IMR-90 (cell line): ENCODE measurements around the gene SPRED2. TPM values are rescaled to one million over a fixed set of nuclear protein-coding genes. Genes with fewer than 3 reads are reported as not detected.

Experiments
- ATAC-seq: fragments of 200-7000 bp; cut with Tn5 transposase; 2 replicates; pipeline ENCODE4 v1.9.1; 2020; ENCODE audit warnings: low read depth, mild to moderate bottlenecking, moderate library complexity
- BruUV-seq: library from RNA; stranded (reverse); fragments of 400-500 nt; replicated peaks from 2 replicates; lab custom pipeline; 2021; lab: Mats Ljungman, UMichigan
- CTCF ChIA-PET: fragments of 300-600 bp; formaldehyde crosslinking; extraction: SDS; loops from one replicate; lab custom pipeline; 2021; ENCODE audit warnings: antibody characterized with exemption; lab: Yijun Ruan, JAX
- POLR2A ChIA-PET: fragments of 300-600 bp; sonication (Branson Sonifier 250); formaldehyde crosslinking; loops from one replicate; lab custom pipeline; 2022; ENCODE audit warnings: antibody characterized with exemption; ENCODE audit not compliant: unreplicated experiment; lab: Charles Lee
- DNase-seq: peaks from one replicate; pipeline ENCODE4 v3.0.0; 2013
- H2AFZ ChIP-seq: replicated peaks from 2 replicates; pipeline ENCODE3; 2013; ENCODE audit warnings: low read length, mild to moderate bottlenecking; ENCODE audit not compliant: poor library complexity
- H2AK5ac ChIP-seq: 2 replicates; pipeline ENCODE4 v1.6.1; 2013; ENCODE audit warnings: low read depth, low read length, inconsistent platforms
- H2AK9ac ChIP-seq: replicated peaks from 2 replicates; pipeline ENCODE3; 2013; ENCODE audit warnings: mild to moderate bottlenecking, low read depth, low read length, moderate library complexity; ENCODE audit not compliant: poor library complexity
- H2BK120ac ChIP-seq: 2 replicates; pipeline ENCODE4 v1.6.1; 2013; ENCODE audit warnings: low read depth, low read length, inconsistent platforms
- H2BK15ac ChIP-seq: 3 replicates; pipeline ENCODE4 v1.6.1; 2013; ENCODE audit warnings: low read depth, low read length, inconsistent platforms
- H2BK20ac ChIP-seq: 2 replicates; pipeline ENCODE4 v1.6.1; 2013; ENCODE audit warnings: low read depth, mild to moderate bottlenecking, inconsistent platforms, low read length, moderate library complexity
- H2BK5ac ChIP-seq: 2 replicates; pipeline ENCODE4 v1.6.1; 2013; ENCODE audit warnings: mild to moderate bottlenecking, low read depth, low read length, inconsistent platforms; ENCODE audit not compliant: poor library complexity, severe bottlenecking
- H3K14ac ChIP-seq: replicated peaks from 2 replicates; pipeline ENCODE4 v1.6.1; 2013; ENCODE audit warnings: low read depth, low read length, inconsistent platforms
- H3K18ac ChIP-seq: 2 replicates; pipeline ENCODE4 v1.6.1; 2013; ENCODE audit warnings: low read depth, low read length, control low read depth
- H3K23ac ChIP-seq: 2 replicates; pipeline ENCODE4 v1.6.1; 2013; ENCODE audit warnings: low read depth, low read length, inconsistent platforms
- H3K27ac ChIP-seq: 2 replicates; pipeline ENCODE4 v1.5.1; 2013; ENCODE audit warnings: mild to moderate bottlenecking, control low read depth, low read length; ENCODE audit not compliant: insufficient read depth
- H3K27me3 ChIP-seq: 2 replicates; pipeline ENCODE4 v1.6.1; 2013; ENCODE audit warnings: low read length; ENCODE audit not compliant: control insufficient read depth, insufficient read depth
- H3K36me3 ChIP-seq: 2 replicates; pipeline ENCODE4 v1.6.1; 2013; ENCODE audit warnings: low read length, mixed read lengths; ENCODE audit not compliant: control insufficient read depth, insufficient read depth
- H3K4ac ChIP-seq: 2 replicates; pipeline ENCODE4 v1.6.1; 2013; ENCODE audit warnings: low read depth, low read length, inconsistent platforms
- H3K4me1 ChIP-seq: 2 replicates; pipeline ENCODE4 v1.6.1; 2013; ENCODE audit warnings: low read length, mixed read lengths; ENCODE audit not compliant: control insufficient read depth, insufficient read depth
- H3K4me2 ChIP-seq: 2 replicates; pipeline ENCODE4 v1.6.1; 2013; ENCODE audit warnings: low read depth, mild to moderate bottlenecking, control low read depth, low read length, moderate library complexity
- H3K4me3 ChIP-seq: 2 replicates; pipeline ENCODE4 v1.5.1; 2013; ENCODE audit warnings: low read depth, mild to moderate bottlenecking, control low read depth, low read length, moderate library complexity; ENCODE audit not compliant: insufficient read depth
- H3K56ac ChIP-seq: 2 replicates; pipeline ENCODE4 v1.6.1; 2013; ENCODE audit warnings: low read length, inconsistent platforms; ENCODE audit not compliant: insufficient read depth; ENCODE audit errors: extremely low read depth
- H3K79me1 ChIP-seq, 2 experiments: 2 replicates each; pipeline ENCODE4 v1.6.1; 2013; ENCODE audit warnings: low read length in 2 of 2, inconsistent platforms in 1 of 2, low read depth in 1 of 2
- H3K9ac ChIP-seq: 2 replicates; pipeline ENCODE4 v1.6.1; 2013; ENCODE audit warnings: low read depth, low read length, control low read depth
- H3K9me1 ChIP-seq: 2 replicates; pipeline ENCODE4 v1.6.1; 2013; ENCODE audit warnings: low read length, inconsistent platforms; ENCODE audit not compliant: insufficient read depth
- H3K9me3 ChIP-seq: 2 replicates; pipeline ENCODE4 v1.6.1; 2013; ENCODE audit warnings: low read length; ENCODE audit not compliant: control insufficient read depth, insufficient read depth
- H4K20me1 ChIP-seq: 2 replicates; pipeline ENCODE4 v1.6.1; 2013; ENCODE audit warnings: low read length, inconsistent platforms; ENCODE audit not compliant: insufficient read depth
- H4K5ac ChIP-seq: 2 replicates; pipeline ENCODE4 v1.6.1; 2013; ENCODE audit warnings: mild to moderate bottlenecking, low read depth, low read length, control low read depth
- H4K8ac ChIP-seq, 2 experiments: 2 replicates each; pipeline ENCODE4 v1.6.1; 2013; ENCODE audit warnings: low read depth in 2 of 2, low read length in 2 of 2, control low read depth in 1 of 2, inconsistent platforms in 1 of 2
- H4K91ac ChIP-seq: 2 replicates; pipeline ENCODE4 v1.6.1; 2013; ENCODE audit warnings: low read depth, low read length, inconsistent platforms; ENCODE audit not compliant: insufficient read depth
- BHLHE40 ChIP-seq: fragments of 150-350 bp; IDR thresholded peaks from 2 replicates; pipeline ENCODE4 v1.6.1; 2016; ENCODE audit warnings: mild to moderate bottlenecking, low read depth, low read length
- CEBPB ChIP-seq: IDR thresholded peaks from 2 replicates; pipeline ENCODE4 v1.6.1; 2012; ENCODE audit warnings: low read depth, low read length, improper control_type of control experiment
- CHD1 ChIP-seq: IDR thresholded peaks from 2 replicates; pipeline ENCODE4 v1.6.1; 2012; ENCODE audit warnings: low read depth, low read length, improper control_type of control experiment
- CTCF ChIP-seq: conservative IDR thresholded peaks from 2 replicates; pipeline ENCODE4 v1.5.1; 2012; ENCODE audit warnings: mild to moderate bottlenecking, low read depth, low read length, improper control_type of control experiment
- ELK1 ChIP-seq: fragments of 150-350 bp; IDR thresholded peaks from 2 replicates; pipeline ENCODE4 v1.6.1; 2016; ENCODE audit warnings: low read depth, mild to moderate bottlenecking, low read length, moderate library complexity, borderline replicate concordance
- FOS ChIP-seq: fragments of 150-350 bp; IDR thresholded peaks from 2 replicates; pipeline ENCODE4 v1.6.1; 2016; ENCODE audit warnings: low read depth, low read length
- MAFK ChIP-seq: IDR thresholded peaks from 2 replicates; pipeline ENCODE4 v1.6.1; 2012; ENCODE audit warnings: low read depth, low read length, improper control_type of control experiment
- MAZ ChIP-seq: IDR thresholded peaks from 2 replicates; pipeline ENCODE4 v1.6.1; 2012; ENCODE audit warnings: low read depth, mild to moderate bottlenecking, low read length, improper control_type of control experiment, moderate library complexity, borderline replicate concordance
- MXI1 ChIP-seq: IDR thresholded peaks from 2 replicates; pipeline ENCODE4 v1.6.1; 2012; ENCODE audit warnings: low read depth, mild to moderate bottlenecking, low read length, moderate library complexity, borderline replicate concordance
- NFE2L2 ChIP-seq: fragments of 150-350 bp; IDR thresholded peaks from 2 replicates; pipeline ENCODE4 v1.6.1; 2016; ENCODE audit warnings: low read depth, mild to moderate bottlenecking, low read length
- POLR2A ChIP-seq: IDR thresholded peaks from 2 replicates; pipeline ENCODE4 v1.6.1; 2012; ENCODE audit warnings: mild to moderate bottlenecking, low read depth, low read length
- RAD21 ChIP-seq: IDR thresholded peaks from 2 replicates; pipeline ENCODE4 v1.6.1; 2012; ENCODE audit warnings: low read length, improper control_type of control experiment
- RCOR1 ChIP-seq: IDR thresholded peaks from 2 replicates; pipeline ENCODE4 v1.6.1; 2012; ENCODE audit warnings: mild to moderate bottlenecking, low read length, improper control_type of control experiment; ENCODE audit not compliant: insufficient replicate concordance
- RFX5 ChIP-seq: IDR thresholded peaks from 2 replicates; pipeline ENCODE4 v1.8.0; 2012; ENCODE audit warnings: low read depth, mild to moderate bottlenecking, low read length, moderate library complexity
- SMC3 ChIP-seq: fragments of 150-350 bp; IDR thresholded peaks from 2 replicates; pipeline ENCODE4 v1.6.1; 2016; ENCODE audit warnings: low read depth, mild to moderate bottlenecking, antibody characterized with exemption, low read length, moderate library complexity
- USF2 ChIP-seq: fragments of 150-350 bp; IDR thresholded peaks from 2 replicates; pipeline ENCODE4 v1.6.1; 2017; ENCODE audit warnings: mild to moderate bottlenecking, antibody characterized with exemption, low read length, low read depth
- WGBS, 2 experiments: methylation state at CpG; one replicate each; pipeline versions ENCODE4 v1.1.5 to v1.1.7; 2013; ENCODE audit warnings: missing lambda C conversion rate in 2 of 2; ENCODE audit not compliant: insufficient read length in 1 of 2; ENCODE audit errors: extremely low coverage in 2 of 2; 5-methylcytosine and 5-hydroxymethylcytosine counted together
- dilution Hi-C: fragments of 300-500 bp; cut with HindIII; formaldehyde crosslinking; loops from one replicate; pipeline ENCODE4 v1.14.3; 2018; ENCODE audit warnings: low sequenced_read_pairs; ENCODE audit not compliant: unreplicated experiment
- in situ Hi-C: fragments of 300-500 bp; cut with MboI; formaldehyde crosslinking; loops from 3 replicates; pipeline ENCODE4 v1.14.3; 2019; ENCODE audit warnings: low sequenced_read_pairs, inconsistent platforms, mixed read lengths
- intact Hi-C: fragments of 100-400 bp; cut with micrococcal nuclease; formaldehyde crosslinking; loops from 2 replicates; pipeline ENCODE4 v1.10.0; 2022
- polyA plus RNA-seq, 3 experiments: library from polyadenylated mRNA; depleted of rRNA; stranded (reverse); fragments of >200 nt; gene quantifications; 2 replicates each; pipeline ENCODE4 v1.2.3, GENCODE V29; 2012; ENCODE audit warnings: low replicate concordance in 1 of 3
- total RNA-seq: library from RNA; depleted of rRNA; stranded (reverse); fragments of >200 nt; gene quantifications from 2 replicates; pipeline ENCODE4 v1.2.3, GENCODE V29; 2012

Gene SPRED2
- total and polyA plus RNA-seq, 2 of the 4 experiments (the other 2 are of a cell fraction) = 4.8 to 18.7 TPM

GRCh38 chr2:65329525-65329924 is 102.9 kb downstream of the SPRED2 start:
- Histone ChIP-seq H3K4ac (no peak overlapping the region), H3K9ac (no peak overlapping the region), H3K27ac (no peak overlapping the region), H3K9me1 (peaks cover 4% of the 10 kb centered on the region; the same call in 1 of the 2 replicates), H4K20me1 (no peaks in the 10 kb centered on the region), H3K23ac (no peak overlapping the region), H3K36me3 (peaks cover 30% of the 10 kb centered on the region), H4K5ac (no peak overlapping the region), H2BK120ac (no peak overlapping the region), H2AK9ac (no peak overlapping the region), H2AFZ (no peak overlapping the region), H3K56ac (no peak overlapping the region), H2AK5ac (no peak overlapping the region), H3K27me3 (no peaks in the 10 kb centered on the region), H4K8ac (no peak overlapping the region), H3K4me2 (no peak overlapping the region), H2BK5ac (no peak overlapping the region), H3K4me1 (no peaks in the 10 kb centered on the region), H3K9me3 (no peaks in the 10 kb centered on the region), H2BK20ac (no peak overlapping the region), H3K14ac (no peak overlapping the region), H3K4me3 (no peak overlapping the region), H3K18ac (no peak overlapping the region), H3K79me1 (peaks cover 10 to 17% of the 10 kb centered on the region in 2 experiments; a peak in 3 of 4 replicates), H2BK15ac (no peak overlapping the region), H4K91ac (no peak overlapping the region)
- ATAC-seq (no peak), DNase-seq (no peak)
- BruUV-seq = no TSS peak
- in situ Hi-C loops (no loop called here), intact Hi-C loops (no loop called here), dilution Hi-C loops (no loop called here)
- TF ChIP-seq ELK1 (no peak), MAZ (no peak), CTCF (no peak), RFX5 (no peak), MXI1 (no peak), FOS (no peak), CHD1 (no peak), NFE2L2 (no peak), CEBPB (no peak), MAFK (no peak), SMC3 (no peak), RCOR1 (no peak), POLR2A (no peak), USF2 (no peak), RAD21 (no peak), BHLHE40 (no peak)
- ChIA-PET POLR2A (no interaction called here), CTCF (no interaction called here)
- 70% methylated on average over 4 of the region's 5 CpGs; no CpG with 5 or more reads in 1 of the 2 experiments for WGBS, 2 experiments
